CD4-positive, alpha-beta T cell treated with Interferon alpha-2 for 1 hour (primary cell): ENCODE data around the gene SCYL1.
A peak's percentile ranks its signal among the peaks of the same experiment; 100 is the strongest.
"Not testable (repeated sequence)": the region's sequence is repeated elsewhere in the genome, so short reads cannot be mapped to it uniquely, and the experiment has no call there.

Source experiments
- DNase-seq, 2 donors: peaks; one replicate each; pipeline ENCODE4 v3.0.0-alpha.2; 2020 to 2022

The SCYL1 gene

DNA sequence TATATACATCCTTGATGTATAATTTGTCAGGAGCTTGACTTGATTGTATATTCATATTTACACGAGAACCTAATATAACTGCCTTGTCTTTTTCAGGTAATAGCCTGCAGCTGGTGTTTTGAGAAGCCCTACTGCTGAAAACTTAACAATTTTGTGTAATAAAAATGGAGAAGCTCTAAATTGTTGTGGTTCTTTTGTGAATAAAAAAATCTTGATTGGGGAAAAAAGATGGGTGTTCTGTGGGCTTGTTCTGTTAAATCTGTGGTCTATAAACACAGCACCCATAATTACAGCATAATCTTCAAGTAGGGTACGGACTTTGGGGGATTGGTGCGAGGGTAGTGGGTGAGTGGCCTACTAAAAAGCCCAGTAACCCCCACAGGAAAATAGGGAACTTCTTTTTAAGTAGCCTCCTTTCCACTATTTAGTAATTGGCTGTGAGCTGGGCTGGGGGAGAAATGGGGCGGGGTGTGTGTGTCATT, 18.6 kb upstream of the SCYL1 start:
- DNase-seq: no peak

DNA sequence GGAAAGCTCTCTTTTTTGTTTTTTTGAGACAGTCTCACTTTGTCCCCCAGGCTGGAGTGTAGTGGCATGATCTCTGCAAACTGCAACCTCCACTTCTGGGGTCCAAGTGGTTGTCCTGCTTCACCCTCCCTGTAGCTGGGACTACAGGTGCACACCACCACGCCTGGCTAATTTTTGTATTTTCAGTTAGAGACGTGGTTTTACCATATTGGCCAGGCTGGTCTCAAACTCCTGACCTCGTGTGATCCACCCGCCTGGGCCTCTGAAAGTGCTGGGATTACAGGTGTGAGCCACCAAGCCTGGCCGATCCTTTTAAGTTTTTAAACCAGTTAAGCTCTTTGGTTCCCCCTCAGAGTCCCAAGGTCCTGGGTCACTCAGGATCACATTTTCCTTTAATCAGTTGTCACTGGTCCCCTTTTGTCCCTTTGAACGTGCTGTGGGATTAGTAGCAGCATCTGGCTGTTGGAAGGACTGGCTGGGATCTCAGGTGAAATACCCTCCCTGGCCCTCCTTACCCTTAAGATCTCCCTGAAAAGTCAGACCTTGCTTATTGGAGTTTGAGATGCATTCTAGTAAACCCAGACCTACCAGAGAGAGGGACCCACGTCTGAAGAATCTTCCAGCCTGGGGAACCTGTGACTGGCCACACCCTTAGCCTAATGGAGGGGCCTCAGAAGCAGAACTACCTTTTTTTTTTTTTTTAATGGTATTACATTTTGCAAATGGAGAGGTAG, 17.9 kb upstream of the SCYL1 start:
- DNase-seq: peak; percentile 75 to 80

DNA sequence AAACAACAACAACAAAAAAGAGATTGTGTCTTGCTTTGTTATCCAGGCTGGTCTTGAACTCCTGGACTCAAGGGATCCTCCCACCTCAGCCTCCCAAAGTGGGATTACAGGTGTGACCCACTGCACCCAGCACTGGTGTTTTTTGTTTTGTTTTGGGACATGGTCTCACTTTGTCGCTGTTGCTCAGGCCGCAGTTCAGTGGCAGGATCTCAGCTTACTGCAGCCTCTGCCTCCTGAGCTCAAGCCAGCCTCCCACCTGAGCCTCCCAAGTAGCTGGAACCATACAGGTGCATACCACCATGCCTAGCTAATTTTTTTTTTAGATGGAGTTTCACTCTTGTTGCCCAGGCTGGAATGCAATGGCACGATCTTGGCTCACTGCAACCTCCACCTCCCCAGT, 12.6 kb upstream of the SCYL1 start:
- not testable (repeated sequence) for DNase-seq

DNA sequence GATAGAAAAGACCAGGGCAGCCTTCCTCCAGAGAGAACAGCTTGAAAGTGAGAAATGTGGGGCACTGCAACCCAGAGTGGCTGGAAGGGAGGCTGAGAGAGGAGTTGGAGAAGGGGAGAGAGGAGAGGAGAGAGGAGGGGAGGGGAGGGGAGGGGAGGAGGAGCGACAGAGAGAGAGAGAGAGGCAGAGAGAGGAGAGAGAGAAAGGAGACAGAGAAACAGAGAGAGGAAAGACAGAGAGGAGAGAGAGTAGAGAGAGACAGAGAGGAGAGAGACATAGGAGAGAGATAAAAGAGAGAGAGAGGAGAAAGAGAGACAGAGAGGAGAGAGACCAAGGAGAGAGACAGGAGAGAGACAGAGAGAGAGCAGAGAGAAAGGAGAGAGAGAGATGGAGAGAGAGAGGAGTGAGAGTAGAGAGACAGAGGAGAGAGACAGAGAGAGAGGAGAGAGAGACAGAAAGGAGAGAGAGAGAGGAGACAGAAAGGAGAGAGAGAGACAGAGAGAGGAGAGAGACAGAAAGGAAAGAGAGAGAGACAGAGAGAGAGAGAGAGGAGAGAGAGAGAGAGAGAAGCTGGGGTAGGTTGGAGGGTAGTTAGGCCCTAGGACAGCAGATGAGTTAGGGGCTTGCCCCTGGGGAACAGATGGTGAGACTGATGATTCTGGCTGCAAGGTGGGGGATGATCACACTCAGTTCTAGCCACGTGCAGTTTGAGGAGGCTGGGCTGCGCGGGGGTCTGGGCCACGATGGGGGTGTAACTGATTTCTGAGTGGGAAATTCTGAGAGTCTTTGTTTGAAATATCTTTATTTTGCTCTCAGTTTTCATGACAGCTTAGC, 8.5 kb upstream of the SCYL1 start:
- DNase-seq: no peak

DNA sequence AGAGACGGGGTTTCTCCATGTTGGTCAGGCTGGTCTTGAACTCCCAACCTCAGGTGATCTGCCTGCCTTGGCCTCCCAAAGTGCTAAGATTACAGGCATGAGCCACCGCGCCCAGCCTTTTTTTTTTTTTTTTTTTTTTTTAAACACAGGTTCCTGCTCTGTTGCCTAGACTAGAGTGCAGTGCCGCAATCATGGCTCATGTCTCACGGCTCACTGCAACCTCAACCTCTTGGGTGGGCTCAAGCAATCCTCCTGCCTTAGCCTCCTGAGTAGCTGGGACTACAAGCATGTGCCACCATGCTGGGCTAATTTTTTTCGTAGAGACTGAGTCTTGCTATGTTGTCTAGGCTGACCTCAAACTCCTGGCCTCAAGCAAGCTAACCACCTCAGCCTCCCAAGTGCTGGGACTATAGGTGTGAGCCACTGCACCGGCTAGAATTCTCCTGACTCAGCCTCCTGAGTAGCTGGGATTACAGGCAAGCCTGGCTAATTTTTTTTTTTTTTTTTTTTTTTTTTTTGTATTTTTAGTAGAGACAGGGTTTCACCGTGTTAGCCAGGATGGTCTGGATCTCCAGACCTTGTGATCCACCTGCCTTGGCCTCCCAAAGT, 5.8 kb upstream of the SCYL1 start:
- DNase-seq: not testable (repeated sequence)

DNA sequence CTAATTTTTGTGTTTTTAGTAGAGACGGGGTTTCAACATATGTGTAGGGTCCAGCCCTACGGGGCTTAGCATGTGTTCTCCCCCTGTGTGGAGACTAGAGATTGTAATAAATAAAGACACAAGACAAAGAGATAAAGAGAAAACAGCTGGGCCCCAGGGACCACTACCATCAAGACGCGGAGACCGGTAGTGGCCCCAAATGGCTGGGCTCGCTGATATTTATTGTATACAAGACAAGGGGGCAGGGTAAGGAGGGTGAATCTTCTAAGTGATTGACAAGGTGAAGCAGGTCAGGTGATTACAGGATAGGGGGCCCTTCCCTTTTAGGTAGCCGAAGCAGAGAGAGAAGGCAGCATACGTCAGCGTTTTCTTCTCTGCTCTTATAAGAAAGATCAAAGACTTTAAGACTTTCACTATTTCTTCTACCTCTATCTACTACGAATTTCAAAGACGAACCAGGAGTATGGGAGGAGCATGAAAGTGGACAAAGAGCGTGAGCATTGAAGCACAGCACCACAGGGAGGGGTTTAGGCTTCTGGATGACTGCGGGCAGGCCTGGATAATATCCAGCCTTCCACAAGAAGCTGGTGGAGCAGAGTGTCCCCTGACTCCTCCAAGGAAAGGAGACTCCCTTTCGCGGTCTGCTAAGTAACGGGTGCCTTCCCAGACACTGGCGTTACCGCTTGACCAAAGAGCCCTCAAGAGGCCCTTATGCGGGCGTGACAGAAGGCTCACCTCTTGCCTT, 2.9 kb upstream of the SCYL1 start:
- DNase-seq: peak; percentile 52 to 63

DNA sequence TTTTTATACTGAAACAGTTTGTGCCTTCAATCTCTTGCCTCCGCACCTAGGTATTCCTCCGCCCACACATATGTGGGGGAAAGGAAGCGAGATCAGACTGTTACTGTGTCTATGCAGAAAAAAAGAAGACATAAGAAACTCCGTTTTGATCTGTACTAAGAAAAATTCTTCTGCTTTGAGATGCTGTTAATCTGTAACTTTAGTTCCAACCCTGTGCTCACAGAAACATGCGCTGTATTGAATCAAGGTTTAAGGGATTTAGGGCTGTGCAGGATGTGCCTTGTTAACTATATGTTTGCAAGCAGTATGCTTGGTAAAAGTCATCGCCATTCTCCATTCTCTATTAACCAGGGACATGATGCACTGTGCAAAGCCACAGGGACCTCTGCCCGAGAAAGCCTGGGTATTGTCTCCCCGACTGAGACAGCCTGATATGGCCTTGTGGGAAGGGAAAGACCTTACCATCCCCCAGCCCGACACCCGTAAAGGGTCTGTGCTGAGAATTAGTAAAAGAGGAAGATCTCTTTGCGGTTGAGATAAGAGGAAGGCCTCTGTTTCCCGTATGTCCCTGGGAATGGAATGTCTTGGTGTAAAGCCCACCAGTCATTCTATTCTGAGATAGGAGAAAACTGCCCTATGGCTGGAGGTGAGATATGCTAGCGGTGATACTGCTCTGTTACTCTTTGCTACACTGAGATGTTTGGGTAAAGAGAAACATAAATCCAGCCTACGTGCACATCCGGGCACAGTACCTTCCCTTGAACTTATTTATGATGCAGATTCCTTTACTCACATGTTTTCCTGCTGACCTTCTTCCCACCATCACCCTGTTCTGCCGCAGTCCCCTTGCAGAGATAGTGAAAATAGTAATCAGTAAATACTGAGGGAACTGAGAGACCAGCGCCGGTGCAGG, 1.9 kb upstream of the SCYL1 start:
- peak in 1 of 2 donors; percentile 57 for DNase-seq

DNA sequence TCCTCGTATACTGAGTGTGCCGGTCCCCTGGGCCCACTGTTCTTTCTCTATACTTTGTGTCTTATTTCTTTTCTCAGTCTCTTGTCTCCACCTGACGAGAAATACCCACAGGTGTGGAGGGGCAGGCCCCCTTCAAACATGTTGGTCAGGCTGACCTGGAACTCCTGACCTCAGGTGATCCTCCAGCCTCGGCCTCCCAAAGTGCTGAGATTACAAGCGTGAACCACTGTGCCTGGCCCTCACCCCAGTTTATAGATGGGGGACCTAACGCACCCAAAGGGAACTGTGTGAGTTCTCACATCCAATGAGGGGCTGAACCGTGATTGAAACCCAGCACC, 1.3 kb upstream of the SCYL1 start:
- not testable (repeated sequence) for DNase-seq

DNA sequence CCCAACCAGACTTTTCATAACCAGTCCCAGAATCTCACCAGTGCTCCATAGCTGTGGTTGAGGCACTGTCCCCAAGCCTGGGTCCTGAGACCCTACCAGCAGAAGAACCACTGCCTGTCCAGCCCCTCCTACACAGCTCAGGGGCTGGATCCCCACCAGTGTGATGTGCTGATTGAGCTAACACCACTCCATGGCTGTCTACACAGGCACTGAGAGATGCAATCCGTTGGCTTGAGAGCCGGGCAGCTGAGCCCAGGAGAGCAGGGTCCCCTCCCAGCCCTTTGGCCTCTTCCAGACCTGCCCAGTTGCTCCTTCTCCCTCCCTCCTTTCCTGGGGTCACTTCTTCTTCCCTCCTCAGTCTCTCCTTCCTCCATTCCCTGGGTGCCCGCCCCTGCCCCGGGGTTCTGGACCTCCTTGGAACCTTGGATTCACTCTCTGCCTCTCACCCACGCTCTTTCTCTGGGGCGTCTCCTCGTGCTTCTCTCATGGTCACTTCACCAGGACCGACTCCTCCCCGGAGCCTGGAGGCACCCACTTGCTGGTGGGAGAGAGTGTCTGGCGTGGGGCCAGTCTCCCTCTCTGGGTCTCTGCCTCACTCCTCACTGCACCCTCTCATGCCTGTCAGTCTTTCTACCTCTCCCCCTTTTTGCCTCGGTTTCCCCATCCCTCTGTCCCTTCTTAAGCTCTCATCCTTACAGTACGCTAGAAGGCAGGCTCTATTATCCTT, 706 bp upstream of the SCYL1 start:
- DNase-seq: no peak

DNA sequence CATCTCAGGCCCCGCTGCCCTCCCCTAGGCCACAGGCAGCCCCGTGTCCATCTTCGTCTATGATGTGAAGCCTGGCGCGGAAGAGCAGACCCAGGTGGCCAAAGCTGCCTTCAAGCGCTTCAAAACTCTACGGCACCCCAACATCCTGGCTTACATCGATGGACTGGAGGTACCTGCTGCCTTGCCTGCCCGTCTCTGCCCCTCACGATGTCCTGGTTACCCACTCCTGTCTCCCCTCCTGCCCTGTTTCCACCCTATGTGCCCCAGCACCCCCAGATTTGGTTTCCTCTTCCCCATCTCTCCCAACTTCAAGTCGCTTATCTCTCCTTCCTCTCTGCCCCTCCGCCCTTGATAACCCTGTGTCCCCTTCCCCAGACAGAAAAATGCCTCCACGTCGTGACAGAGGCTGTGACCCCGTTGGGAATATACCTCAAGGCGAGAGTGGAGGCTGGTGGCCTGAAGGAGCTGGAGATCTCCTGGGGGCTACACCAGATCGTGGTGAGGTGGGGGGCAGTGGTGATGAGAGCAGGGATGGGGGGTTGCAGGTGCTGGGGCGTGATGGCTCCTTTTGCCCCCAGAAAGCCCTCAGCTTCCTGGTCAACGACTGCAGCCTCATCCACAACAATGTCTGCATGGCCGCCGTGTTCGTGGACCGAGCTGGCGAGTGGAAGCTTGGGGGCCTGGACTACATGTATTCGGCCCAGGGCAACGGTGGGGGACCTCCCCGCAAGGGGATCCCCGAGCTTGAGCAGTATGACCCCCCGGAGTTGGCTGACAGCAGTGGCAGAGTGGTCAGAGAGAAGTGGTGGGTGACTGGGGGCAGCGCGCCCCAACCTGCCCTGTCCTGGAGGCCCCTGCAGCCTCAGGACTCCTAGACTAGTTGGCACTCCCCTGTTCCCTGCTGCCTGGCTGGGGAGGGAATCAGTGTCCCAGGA, 930 bp downstream of the SCYL1 start:
- no peak for DNase-seq

DNA sequence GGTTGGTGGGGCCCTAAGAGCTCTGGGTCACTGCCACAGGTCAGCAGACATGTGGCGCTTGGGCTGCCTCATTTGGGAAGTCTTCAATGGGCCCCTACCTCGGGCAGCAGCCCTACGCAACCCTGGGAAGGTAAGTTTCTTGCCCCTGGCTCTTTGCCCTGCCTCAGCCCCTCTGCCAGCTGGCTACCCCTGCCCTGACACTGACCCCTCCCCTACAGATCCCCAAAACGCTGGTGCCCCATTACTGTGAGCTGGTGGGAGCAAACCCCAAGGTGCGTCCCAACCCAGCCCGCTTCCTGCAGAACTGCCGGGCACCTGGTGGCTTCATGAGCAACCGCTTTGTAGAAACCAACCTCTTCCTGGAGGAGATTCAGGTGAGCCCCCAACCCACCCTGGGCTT, 1.9 kb downstream of the SCYL1 start:
- DNase-seq: no peak

DNA sequence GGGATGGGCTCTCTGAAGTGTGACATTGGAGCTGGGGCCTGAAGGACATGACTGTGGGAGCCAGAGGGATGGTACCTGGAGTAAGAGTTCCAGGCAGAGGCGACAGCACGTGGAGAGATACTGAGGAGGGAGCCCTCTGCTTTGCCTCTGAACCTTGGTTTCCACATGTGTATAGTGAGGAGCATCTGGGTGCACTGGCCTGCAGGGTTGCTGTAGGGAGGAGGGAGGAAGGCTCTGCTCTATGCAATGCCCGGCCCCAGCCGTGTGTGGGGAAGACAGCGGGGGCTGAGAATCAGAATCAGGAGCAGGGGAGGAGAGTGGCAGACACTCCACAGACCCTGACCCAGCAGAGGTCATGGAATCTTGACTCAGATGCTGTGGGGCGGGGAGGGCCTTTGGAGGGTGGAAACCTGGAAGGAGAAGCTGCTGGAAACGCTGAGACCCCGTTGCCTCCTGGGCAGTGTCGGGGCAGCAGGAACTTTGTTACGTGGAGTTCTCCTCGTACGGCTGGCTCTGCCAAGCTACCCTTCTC, 4.0 kb downstream of the SCYL1 start:
- DNase-seq: no peak

DNA sequence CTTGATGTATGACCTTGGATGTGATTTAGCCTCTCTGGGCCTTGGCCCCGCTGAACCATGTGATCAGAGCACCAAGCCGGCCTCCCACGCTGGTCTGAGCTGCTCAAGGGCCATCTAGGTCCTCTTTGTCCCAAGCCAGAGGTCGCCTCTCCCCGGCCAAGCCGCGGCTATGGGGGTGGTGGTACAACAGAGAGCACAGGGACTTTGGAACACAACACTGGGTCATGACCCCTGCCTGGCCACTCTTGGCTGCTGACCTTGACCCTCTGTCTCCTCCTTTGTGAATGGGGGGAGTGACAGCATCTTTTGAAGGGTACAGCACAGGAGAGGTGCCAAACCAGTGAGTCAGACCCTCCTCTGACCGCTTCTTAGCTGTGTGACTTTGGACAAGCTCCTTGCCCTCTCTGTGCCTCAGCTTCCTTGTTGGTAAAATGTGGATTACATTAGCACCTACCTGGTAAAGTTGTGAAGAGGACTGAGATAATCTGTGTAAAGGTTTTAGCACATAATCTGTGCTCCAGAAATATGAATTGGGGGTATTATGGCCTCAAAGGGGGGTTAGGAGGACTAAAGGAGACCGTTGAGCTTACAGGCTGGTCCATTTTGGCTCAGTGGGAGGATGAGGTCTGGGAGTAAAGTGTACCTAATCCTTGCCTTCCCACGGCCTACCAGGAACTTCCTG, 4.7 kb downstream of the SCYL1 start:
- no peak for DNase-seq

DNA sequence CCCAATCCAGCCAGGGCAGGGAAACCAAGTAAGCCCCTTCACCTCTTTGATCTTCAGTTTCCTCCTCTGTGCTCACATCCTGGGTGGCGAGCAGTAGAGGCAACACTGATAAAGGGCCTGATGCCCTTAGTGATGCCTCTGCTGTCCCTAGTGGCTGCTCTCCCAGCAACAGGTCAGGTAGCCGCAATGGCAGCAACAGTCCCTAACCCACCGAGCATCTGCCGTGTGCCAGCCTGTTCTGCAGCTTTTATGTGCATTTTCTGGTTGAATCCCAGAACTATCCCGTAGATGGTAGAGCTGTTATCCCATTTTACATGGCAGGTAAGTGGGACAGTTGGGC, 5.2 kb downstream of the SCYL1 start:
- DNase-seq: peak in 1 of 2 donors; percentile 50

DNA sequence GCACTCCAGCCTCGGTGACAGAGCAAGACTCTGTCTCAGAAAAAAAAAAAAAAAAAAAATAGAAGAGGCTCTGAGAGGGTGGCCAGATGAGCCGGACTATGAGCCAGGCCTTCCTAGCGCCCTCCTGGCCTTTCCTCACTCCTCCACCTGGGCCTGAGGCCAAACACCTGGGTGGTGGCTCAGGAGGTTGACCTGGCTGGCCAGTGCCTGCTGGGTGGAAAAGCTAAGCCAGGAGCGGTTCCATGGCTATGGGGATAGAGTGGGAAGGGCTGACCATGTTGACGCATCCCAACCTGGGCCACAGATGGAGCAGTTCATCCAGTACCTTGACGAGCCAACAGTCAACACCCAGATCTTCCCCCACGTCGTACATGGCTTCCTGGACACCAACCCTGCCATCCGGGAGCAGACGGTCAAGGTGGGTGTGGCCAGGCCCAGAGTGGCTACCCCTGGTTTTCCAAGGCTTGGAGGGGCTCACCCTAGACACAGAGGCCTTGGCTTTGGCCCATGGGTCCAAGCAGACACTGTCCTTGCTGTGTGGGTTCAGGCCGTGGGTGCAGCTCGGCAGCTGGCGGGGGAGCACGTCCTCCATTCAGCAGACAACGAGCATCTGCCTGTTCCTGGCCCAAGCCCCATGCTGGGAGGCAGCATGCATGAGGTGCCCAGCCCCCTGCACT, 7.6 kb downstream of the SCYL1 start:
- DNase-seq: no peak

DNA sequence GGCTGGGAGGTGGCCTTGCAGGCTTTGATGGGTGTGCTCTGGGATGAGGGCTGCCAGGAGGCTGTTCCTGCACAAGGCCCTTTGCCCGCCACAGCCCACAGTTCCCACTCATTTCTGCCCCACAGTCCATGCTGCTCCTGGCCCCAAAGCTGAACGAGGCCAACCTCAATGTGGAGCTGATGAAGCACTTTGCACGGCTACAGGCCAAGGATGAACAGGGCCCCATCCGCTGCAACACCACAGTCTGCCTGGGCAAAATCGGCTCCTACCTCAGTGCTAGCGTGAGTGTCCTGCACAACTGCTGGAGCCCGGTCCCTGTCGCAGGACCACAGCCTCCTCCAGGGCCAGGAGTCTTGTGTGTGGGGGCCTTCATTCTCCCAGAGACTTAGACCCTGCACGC, 10.2 kb downstream of the SCYL1 start:
- DNase-seq: no peak

DNA sequence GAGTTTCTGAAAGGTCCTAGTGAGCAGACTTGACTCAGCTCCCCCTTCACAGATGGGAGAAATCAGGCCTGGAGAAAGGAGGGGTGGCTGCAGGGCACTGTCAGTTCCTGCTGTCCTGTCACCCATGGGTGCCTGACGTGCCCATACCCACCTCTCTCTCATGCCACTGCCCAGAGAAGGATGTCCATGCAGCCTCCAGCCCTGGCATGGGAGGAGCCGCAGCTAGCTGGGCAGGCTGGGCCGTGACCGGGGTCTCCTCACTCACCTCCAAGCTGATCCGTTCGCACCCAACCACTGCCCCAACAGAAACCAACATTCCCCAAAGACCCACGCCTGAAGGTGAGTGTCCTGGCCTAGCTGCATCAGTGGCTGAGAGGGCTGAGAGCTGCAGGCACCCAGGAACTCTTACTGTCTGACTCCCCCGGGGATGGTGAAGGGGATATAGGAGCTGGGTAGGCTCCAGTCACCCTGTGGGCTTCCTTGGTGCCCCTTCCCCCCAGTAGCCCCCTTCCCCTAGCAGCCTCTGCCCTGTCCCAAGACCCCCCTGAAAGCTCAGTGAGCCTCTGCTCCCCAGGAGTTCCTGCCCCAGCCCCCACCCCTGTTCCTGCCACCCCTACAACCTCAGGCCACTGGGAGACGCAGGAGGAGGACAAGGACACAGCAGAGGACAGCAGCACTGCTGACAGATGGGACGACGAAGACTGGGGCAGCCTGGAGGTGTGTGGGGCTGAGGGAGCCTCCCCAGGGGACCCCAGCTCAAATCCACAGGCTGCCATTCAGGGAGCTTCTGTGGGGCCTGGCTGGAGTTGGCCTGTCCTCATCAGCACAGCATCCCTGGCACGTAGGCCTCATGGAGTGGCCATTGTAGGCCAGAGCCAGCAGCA, 11.8 kb downstream of the SCYL1 start:
- DNase-seq: no peak

DNA sequence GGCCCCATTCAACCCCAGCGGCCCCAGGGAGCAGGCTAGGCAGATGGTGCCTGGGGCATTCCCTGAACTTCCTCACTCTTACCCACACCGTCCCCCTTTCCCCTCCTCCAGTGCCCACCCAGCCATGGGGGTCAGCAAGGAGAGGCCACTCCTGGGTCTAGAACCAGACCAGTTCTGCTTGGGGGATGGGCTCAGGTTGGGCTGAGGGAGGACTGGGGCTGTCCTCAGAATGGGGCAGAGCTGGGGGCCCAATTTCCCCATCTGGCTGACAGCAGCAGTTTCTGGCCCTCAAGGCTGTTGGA, 12.4 kb downstream of the SCYL1 start:
- DNase-seq: no peak
